ENCODE results near the gene RASSF5.

DNA sequence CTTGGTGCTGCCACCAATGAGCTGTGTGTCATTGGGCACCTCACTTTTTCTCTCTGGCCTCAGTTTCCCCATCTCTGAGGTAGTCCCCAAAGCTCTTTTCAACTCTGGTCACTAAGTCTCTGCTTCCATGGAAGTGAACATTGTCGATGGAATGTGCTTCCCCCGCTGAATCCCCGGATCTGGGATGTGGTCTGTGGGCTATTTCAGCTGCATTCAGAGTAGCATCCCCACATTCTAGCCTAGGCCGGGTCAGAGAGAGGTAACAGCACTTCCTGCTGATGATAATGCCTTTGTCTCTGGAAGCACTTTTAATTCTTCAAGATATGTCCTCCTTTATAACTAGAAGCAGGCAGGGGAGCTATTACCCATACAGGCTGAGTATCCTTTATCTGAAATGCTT is 29.8 kb downstream of the RASSF5 start:
- TF ChIP-seq, protein P1, sequence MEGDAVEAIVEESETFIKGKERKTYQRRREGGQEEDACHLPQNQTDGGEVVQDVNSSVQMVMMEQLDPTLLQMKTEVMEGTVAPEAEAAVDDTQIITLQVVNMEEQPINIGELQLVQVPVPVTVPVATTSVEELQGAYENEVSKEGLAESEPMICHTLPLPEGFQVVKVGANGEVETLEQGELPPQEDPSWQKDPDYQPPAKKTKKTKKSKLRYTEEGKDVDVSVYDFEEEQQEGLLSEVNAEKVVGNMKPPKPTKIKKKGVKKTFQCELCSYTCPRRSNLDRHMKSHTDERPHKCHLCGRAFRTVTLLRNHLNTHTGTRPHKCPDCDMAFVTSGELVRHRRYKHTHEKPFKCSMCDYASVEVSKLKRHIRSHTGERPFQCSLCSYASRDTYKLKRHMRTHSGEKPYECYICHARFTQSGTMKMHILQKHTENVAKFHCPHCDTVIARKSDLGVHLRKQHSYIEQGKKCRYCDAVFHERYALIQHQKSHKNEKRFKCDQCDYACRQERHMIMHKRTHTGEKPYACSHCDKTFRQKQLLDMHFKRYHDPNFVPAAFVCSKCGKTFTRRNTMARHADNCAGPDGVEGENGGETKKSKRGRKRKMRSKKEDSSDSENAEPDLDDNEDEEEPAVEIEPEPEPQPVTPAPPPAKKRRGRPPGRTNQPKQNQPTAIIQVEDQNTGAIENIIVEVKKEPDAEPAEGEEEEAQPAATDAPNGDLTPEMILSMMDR (IDR thresholded peaks at IDR 0.05) = no peak
- TF ChIP-seq POLR2A (IDR thresholded peaks at IDR 0.05) = no peak
